HG02970 (cell line): ENCODE data around the gene NT5C1A.

ENCODE experiments used
- ATAC-seq: cut with Tn5 transposase; IDR thresholded peaks from one replicate; pipeline ENCODE4 v1.9.1; 2021; ENCODE audit warnings: mild to moderate bottlenecking, moderate library complexity, moderate number of reproducible peaks; ENCODE audit not compliant: unreplicated experiment, low FRiP score

Gene NT5C1A

GRCh38 chr1:39690225-39690624 lies 18.3 kb upstream of the NT5C1A start:
- no peak for ATAC-seq

GRCh38 chr1:39689635-39690034 lies 17.7 kb upstream of the NT5C1A start:
- no peak for ATAC-seq

- ATAC-seq, result no peak
Measured at GRCh38 chr1:39689214-39689613, 17.3 kb upstream of the NT5C1A start.

- no peak for ATAC-seq
Measured at GRCh38 chr1:39688706-39689105, 16.8 kb upstream of the NT5C1A start.

GRCh38 chr1:39687243-39687642 lies 15.3 kb upstream of the NT5C1A start:
- ATAC-seq, result no peak

- ATAC-seq, result no peak
Measured at GRCh38 chr1:39685071-39685470, 13.2 kb upstream of the NT5C1A start.

- no peak for ATAC-seq
Measured at GRCh38 chr1:39684313-39684664, 12.4 kb upstream of the NT5C1A start.

GRCh38 chr1:39683591-39684312 lies 11.8 kb upstream of the NT5C1A start:
- no peak for ATAC-seq

GRCh38 chr1:39681999-39682398 lies 10.1 kb upstream of the NT5C1A start:
- no peak for ATAC-seq

GRCh38 chr1:39681294-39681693 lies 9.4 kb upstream of the NT5C1A start:
- no peak for ATAC-seq

- no peak for ATAC-seq
Measured at GRCh38 chr1:39680751-39681150, 8.8 kb upstream of the NT5C1A start.

- ATAC-seq, result no peak
Measured at GRCh38 chr1:39679821-39680220, 7.9 kb upstream of the NT5C1A start.

GRCh38 chr1:39678889-39679288 lies 7.0 kb upstream of the NT5C1A start:
- no peak for ATAC-seq

GRCh38 chr1:39677645-39678044 lies 5.7 kb upstream of the NT5C1A start:
- ATAC-seq, result no peak

GRCh38 chr1:39676948-39677548 lies 5.1 kb upstream of the NT5C1A start:
- no peak for ATAC-seq

- ATAC-seq, result no peak
Measured at GRCh38 chr1:39675220-39675619, 3.3 kb upstream of the NT5C1A start.

GRCh38 chr1:39673215-39673614 lies 1.3 kb upstream of the NT5C1A start:
- ATAC-seq, result no peak

- no peak for ATAC-seq
Measured at GRCh38 chr1:39672551-39672947, 642 bp upstream of the NT5C1A start.

- no peak for ATAC-seq
Measured at GRCh38 chr1:39671433-39671792, 494 bp downstream of the NT5C1A start.

GRCh38 chr1:39670689-39671088 lies 1.2 kb downstream of the NT5C1A start:
- no peak for ATAC-seq

GRCh38 chr1:39668894-39669293 lies 3.0 kb downstream of the NT5C1A start:
- no peak for ATAC-seq

- no peak for ATAC-seq
Measured at GRCh38 chr1:39668111-39668510, 3.8 kb downstream of the NT5C1A start.

- peak; percentile 50 for ATAC-seq
Measured at GRCh38 chr1:39666772-39667171, 5.1 kb downstream of the NT5C1A start.
